Peyer's patch (tissue), 4 donors: ENCODE data around the gene CHIC2. TPM values are rescaled to one million over a fixed set of nuclear protein-coding genes. Genes with fewer than 3 reads are reported as not detected.
"Not testable (repeated sequence)": the region's sequence is repeated elsewhere in the genome, so short reads cannot be mapped to it uniquely, and the experiment has no call there.

ENCODE experiments used
- DNase-seq, 3 donors: peaks; one replicate each; pipeline ENCODE4 v3.0.0-alpha.2; 2017 to 2019
- H3K27ac ChIP-seq, 4 donors: fragments of 200-600 bp; sonication (generic); one replicate each; pipeline ENCODE4 v1.5.1; 2016 to 2019
- H3K27me3 ChIP-seq, 2 donors: fragments of 200-600 bp; sonication (generic); one replicate each; pipeline ENCODE4 v1.5.1; 2019
- H3K36me3 ChIP-seq, 3 donors: fragments of 200-600 bp; sonication (generic); one replicate each; pipeline ENCODE4 v1.5.1; 2016 to 2019
- H3K4me1 ChIP-seq, 4 donors: fragments of 200-600 bp; sonication (generic); one replicate each; pipeline ENCODE4 v1.5.1; 2016 to 2019
- H3K4me3 ChIP-seq, 4 donors: fragments of 200-600 bp; sonication (generic); 1 replicate in 3 of 4; 2 replicates in 1 of 4; pipeline ENCODE4 v1.5.1; 2016 to 2019; ENCODE audit warnings: mild to moderate bottlenecking in 1 of 4
- H3K9me3 ChIP-seq, 4 donors: fragments of 200-600 bp; sonication (generic); one replicate each; pipeline ENCODE4 v1.5.1; 2016 to 2019; ENCODE audit warnings: mild to moderate bottlenecking in 1 of 4
- CTCF ChIP-seq, 6 experiments: fragments of 450-650 bp in 4 of 6; fragments of 200-600 bp in 2 of 6; sonication (generic) in 1 of 6; IDR thresholded peaks; one replicate each; pipeline ENCODE4 v1.5.1; 2017 to 2019; ENCODE audit warnings: antibody characterized with exemption in 6 of 6, mild to moderate bottlenecking in 3 of 6, moderate library complexity in 1 of 6
- POLR2A ChIP-seq, 2 donors: fragments of 450-650 bp; IDR thresholded peaks; one replicate each; pipeline ENCODE4 v1.5.1; 2017; ENCODE audit warnings: antibody characterized with exemption in 2 of 2, mild to moderate bottlenecking in 2 of 2, moderate library complexity in 2 of 2
- total RNA-seq, 4 donors: library from RNA; depleted of rRNA; stranded (reverse); fragments of >200 nt; gene quantifications; one replicate each; pipeline ENCODE4 v1.1.0, GENCODE V29; 2016

Gene CHIC2
- total RNA-seq, 4 donors from 2014 or later, result 34.7 to 59.4 (median 47.6) TPM

DNA sequence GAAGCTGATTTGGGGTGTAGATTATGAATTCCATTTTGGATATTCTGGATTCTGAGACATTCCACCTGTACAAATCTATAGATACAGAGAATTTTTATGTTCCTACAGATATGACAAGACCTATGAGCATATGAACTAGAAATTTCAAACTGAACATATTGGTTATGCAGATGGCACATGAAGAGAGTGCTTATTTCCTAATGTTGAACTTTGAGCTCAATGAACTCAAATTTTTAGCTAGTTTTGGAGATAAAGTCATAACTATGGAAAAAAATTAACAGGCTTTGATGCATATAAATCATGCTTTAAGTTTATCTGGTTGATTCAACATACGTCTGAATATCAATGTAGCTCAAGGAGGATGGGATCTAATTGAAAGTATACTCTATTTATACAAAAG, 8.9 kb downstream of the CHIC2 start:
- peaks cover 0 to 51% (median 5%) of the 10 kb centered on the region in 4 donors for H3K4me1 ChIP-seq
- no peaks in the 10 kb centered on the region for H3K9me3 ChIP-seq
- no peak for DNase-seq
- no peaks in the 10 kb centered on the region for H3K27me3 ChIP-seq
- no peak overlapping the region for H3K27ac ChIP-seq
- no peak overlapping the region for H3K4me3 ChIP-seq
- H3K36me3 ChIP-seq, result no peaks in the 10 kb centered on the region
- TF ChIP-seq POLR2A (IDR thresholded peaks at IDR 0.05) (no peak), CTCF (IDR thresholded peaks at IDR 0.05) (no peak)

DNA sequence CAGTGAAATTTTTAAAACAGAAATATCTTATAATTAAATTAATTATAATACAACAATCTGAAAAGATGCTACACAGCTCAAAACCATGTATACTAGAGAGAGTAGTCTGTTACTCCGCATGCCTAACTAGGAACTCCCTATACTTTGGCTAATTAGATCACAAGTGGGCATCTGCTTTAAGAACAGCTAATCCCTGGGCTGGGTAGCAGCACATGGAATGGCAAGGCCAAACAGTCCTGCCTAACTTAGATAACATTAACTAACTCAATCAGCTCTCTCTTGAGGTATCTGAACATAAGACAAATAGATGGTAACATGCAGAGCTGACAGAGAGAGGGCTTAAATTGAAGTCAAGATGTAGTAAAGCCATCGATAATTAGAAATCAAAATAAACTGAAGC, 9.9 kb downstream of the CHIC2 start:
- no peak for DNase-seq
- Histone ChIP-seq H3K27ac (no peak overlapping the region), H3K36me3 (no peaks in the 10 kb centered on the region), H3K9me3 (no peaks in the 10 kb centered on the region), H3K27me3 (no peaks in the 10 kb centered on the region), H3K4me1 (peaks cover 0 to 53% (median 5%) of the 10 kb centered on the region in 4 donors), H3K4me3 (no peak overlapping the region)
- TF ChIP-seq POLR2A (IDR thresholded peaks at IDR 0.05) (no peak), CTCF (IDR thresholded peaks at IDR 0.05) (no peak)

DNA sequence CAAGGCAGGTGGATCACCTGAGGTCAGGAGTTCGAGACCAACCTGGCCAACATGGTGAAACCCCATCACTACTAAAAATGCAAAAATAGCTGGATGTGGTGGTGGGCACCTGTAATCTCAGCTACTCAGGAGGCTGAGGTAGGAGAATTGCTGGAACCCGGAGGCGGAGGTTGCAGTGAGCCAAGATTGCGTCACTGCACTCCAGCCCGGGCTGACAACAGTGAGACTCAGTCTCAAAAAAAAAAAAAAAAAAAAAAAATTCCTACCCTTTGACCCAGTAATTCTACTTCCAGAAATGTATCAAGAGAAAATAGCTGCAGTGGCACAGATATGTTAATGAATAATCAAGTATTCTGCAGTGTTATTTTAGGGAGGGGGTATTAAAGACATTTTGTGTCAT, 11.1 kb downstream of the CHIC2 start:
- peaks cover 0 to 47% (median under 1%) of the 10 kb centered on the region in 4 donors for H3K4me1 ChIP-seq
- not testable (repeated sequence) for H3K36me3 ChIP-seq, H3K4me3 ChIP-seq, H3K27me3 ChIP-seq, DNase-seq, H3K9me3 ChIP-seq, H3K27ac ChIP-seq

- Histone ChIP-seq H3K27me3 (no peaks in the 10 kb centered on the region), H3K36me3 (peaks cover 0 to 13% (median 0%) of the 10 kb centered on the region in 3 donors), H3K9me3 (no peaks in the 10 kb centered on the region), H3K4me1 (peaks cover 0 to 31% (median 0%) of the 10 kb centered on the region in 4 donors), H3K4me3 (no peak overlapping the region), H3K27ac (no peak overlapping the region)
- no peak for TF ChIP-seq POLR2A (IDR thresholded peaks at IDR 0.05)
- no peak for TF ChIP-seq CTCF (IDR thresholded peaks at IDR 0.05)
- DNase-seq, result no peak
These were observed 14.0 kb downstream of the CHIC2 start for GRCh38 chr4:54050214-54050904.

GRCh38 chr4:54043630-54044029, 20.8 kb downstream of the CHIC2 start:
- not testable (repeated sequence) for H3K9me3 ChIP-seq, H3K27ac ChIP-seq, H3K4me1 ChIP-seq, H3K27me3 ChIP-seq, H3K4me3 ChIP-seq, DNase-seq
- H3K36me3 ChIP-seq, result peaks cover 0 to 24% (median 0%) of the 10 kb centered on the region in 3 donors

DNA sequence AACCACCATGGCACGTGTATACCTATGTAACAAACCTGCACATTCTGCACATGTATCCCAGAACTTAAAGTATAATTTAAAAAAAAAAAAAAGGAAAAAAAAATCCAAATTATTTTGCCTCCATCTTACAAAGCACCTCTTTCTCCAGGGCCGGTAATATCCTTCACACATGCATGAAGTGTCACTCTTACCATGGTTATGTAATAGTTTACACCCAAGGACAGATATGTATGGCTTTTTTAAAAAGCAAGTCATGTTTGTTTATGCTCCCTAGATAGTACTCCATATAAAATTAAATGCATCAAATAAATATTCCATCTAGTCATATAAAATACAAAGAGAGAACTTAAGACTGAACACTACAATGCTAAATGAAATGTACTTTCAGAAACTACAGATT, 22.5 kb downstream of the CHIC2 start:
- Histone ChIP-seq H3K9me3 (no peaks in the 10 kb centered on the region), H3K4me1 (no peaks in the 10 kb centered on the region)
- TF ChIP-seq CTCF (IDR thresholded peaks at IDR 0.05) (no peak), POLR2A (IDR thresholded peaks at IDR 0.05) (no peak)

DNA sequence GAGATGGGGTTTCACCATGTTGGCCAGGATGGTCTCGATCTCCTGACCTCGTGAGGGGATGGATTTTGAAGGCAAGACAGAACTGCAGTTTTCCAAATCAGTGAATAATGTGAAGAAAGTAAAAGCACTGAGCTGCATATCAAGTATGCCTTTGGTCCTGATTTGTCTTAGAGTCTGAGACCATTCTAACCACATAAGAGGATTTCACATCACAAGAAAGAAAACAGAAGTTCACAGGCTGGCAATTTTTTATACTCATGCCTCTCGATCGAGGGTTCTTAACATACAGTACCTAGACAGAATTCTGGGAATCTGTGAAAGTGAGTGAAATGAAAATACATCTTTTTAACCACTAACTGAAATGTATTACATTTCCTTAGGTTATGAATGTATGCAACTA, 23.3 kb downstream of the CHIC2 start:
- Histone ChIP-seq H3K27me3 (no peaks in the 10 kb centered on the region), H3K4me1 (no peaks in the 10 kb centered on the region), H3K4me3 (no peak overlapping the region), H3K36me3 (peaks cover 0 to 15% (median 0%) of the 10 kb centered on the region in 3 donors), H3K27ac (no peak overlapping the region), H3K9me3 (no peaks in the 10 kb centered on the region)
- DNase-seq, result no peak
- no peak for TF ChIP-seq POLR2A (IDR thresholded peaks at IDR 0.05)

More for the DNA sequence above, 22.5 kb downstream of the CHIC2 start:
- Histone ChIP-seq H3K27ac (no peak overlapping the region), H3K27me3 (no peaks in the 10 kb centered on the region), H3K4me3 (no peak overlapping the region), H3K36me3 (peaks cover 0 to 15% (median 0%) of the 10 kb centered on the region in 3 donors)
- no peak for DNase-seq
